ENCODE results near the gene METTL17.

GRCh38 chr14:20996521-20996920 is 6.7 kb downstream of the METTL17 start:
- TF ChIP-seq SPI1 (IDR thresholded peaks at IDR 0.05; ENCODE audit: low read depth, low read length) (no peak), PAX5 (IDR thresholded peaks at IDR 0.05; ENCODE audit: insufficient read depth, low read length, severe bottlenecking) (no peak), POLR2A (IDR thresholded peaks at IDR 0.05; ENCODE audit: low read depth, low read length) (no peak), POLR2AphosphoS5 (IDR thresholded peaks at IDR 0.05; ENCODE audit: low read depth, low read length) (no peak), TAF1 (IDR thresholded peaks at IDR 0.05; ENCODE audit: low read depth, low read length) (no peak)
